Gastroesophageal sphincter (tissue), 3 donors: Measurements from ENCODE around the gene BTBD9.

ENCODE experiments used
- CTCF ChIP-seq, 4 experiments: fragments of 200-600 bp in 2 of 4; fragments of 450-650 bp in 2 of 4; sonication (generic) in 1 of 4; IDR thresholded peaks; one replicate each; pipeline ENCODE4 v1.5.1; 2017 to 2019; ENCODE audit warnings: antibody characterized with exemption in 4 of 4, mild to moderate bottlenecking in 2 of 4, moderate library complexity in 2 of 4
- POLR2A ChIP-seq, 2 donors: fragments of 450-650 bp; IDR thresholded peaks; one replicate each; pipeline ENCODE4 v1.6.1; 2017; ENCODE audit warnings: antibody characterized with exemption in 2 of 2, mild to moderate bottlenecking in 2 of 2, moderate library complexity in 1 of 2
- POLR2AphosphoS5 ChIP-seq: sonication (generic); formaldehyde crosslinking; IDR thresholded peaks from one replicate; pipeline ENCODE4 v1.6.1; 2017; ENCODE audit warnings: antibody characterized with exemption

GRCh38 chr6:38599261-38599660, 40.5 kb downstream of the BTBD9 start:
- TF ChIP-seq POLR2AphosphoS5: no peak
- no peak for TF ChIP-seq CTCF (IDR thresholded peaks at IDR 0.05)
- TF ChIP-seq POLR2A (IDR thresholded peaks at IDR 0.05): no peak
